ENCODE data around the gene TMOD1. TPM values are rescaled to one million over a fixed set of nuclear protein-coding genes. Genes with fewer than 3 reads are reported as not detected.

Gene TMOD1
- total and polyA plus RNA-seq, 5 donors from 2014 or later: 2.4 to 11.0 (median 3.7) TPM

GRCh38 chr9:97554566-97555075, 53.2 kb downstream of the TMOD1 start:
- DNase-seq (no peak), ATAC-seq (ENCODE audit: low read depth in 2 of 2) (no peak)
- Histone ChIP-seq H3K27me3 (ENCODE audit: control insufficient read depth, insufficient read depth, low read length) (peaks cover 3% of the 10 kb centered on the region), H3K36me3 (ENCODE audit: control insufficient read depth, insufficient read depth, low read length) (no peaks in the 10 kb centered on the region), H3K9me3 (ENCODE audit: control insufficient read depth in 2 of 2, low read length in 2 of 2) (no peaks in the 10 kb centered on the region), H3K4me3 (ENCODE audit: low read depth, low read length) (no peak overlapping the region), H3K4me1 (ENCODE audit: control insufficient read depth, insufficient read depth, low read length, poor library complexity, severe bottlenecking) (no peaks in the 10 kb centered on the region), H3K27ac (ENCODE audit: insufficient read depth, low read length, poor library complexity, severe bottlenecking) (no peak overlapping the region)
- Mint-ChIP-seq H3K9me3 (no peaks in the 10 kb centered on the region), H3K36me3 (no peaks in the 10 kb centered on the region), H3K4me1 (peaks cover 0 to 8% (median 5%) of the 10 kb centered on the region in 4 donors), H3K4me3 (no peak overlapping the region), H3K27ac (no peak overlapping the region), H3K27me3 (peaks cover 17% of the 10 kb centered on the region)

GRCh38 chr9:97555164-97555563, 53.7 kb downstream of the TMOD1 start:
- H3K27ac ChIP-seq (ENCODE audit: insufficient read depth, low read length, poor library complexity, severe bottlenecking): no peak overlapping the region
- Mint-ChIP-seq H3K27me3 (peaks cover 21% of the 10 kb centered on the region), H3K9me3 (no peaks in the 10 kb centered on the region), H3K4me1 (peaks cover 0 to 8% (median 5%) of the 10 kb centered on the region in 4 donors), H3K27ac (no peak overlapping the region), H3K36me3 (no peaks in the 10 kb centered on the region), H3K4me3 (no peak overlapping the region)
- no peaks in the 10 kb centered on the region for H3K9me3 ChIP-seq (ENCODE audit: control insufficient read depth in 2 of 2, low read length in 2 of 2)
- H3K27me3 ChIP-seq (ENCODE audit: control insufficient read depth, insufficient read depth, low read length): peaks cover 5% of the 10 kb centered on the region
- DNase-seq (no peak), ATAC-seq (ENCODE audit: low read depth in 2 of 2) (no peak)
- no peaks in the 10 kb centered on the region for H3K4me1 ChIP-seq (ENCODE audit: control insufficient read depth, insufficient read depth, low read length, poor library complexity, severe bottlenecking)
- no peak overlapping the region for H3K4me3 ChIP-seq (ENCODE audit: low read depth, low read length)
- H3K36me3 ChIP-seq (ENCODE audit: control insufficient read depth, insufficient read depth, low read length): no peaks in the 10 kb centered on the region

GRCh38 chr9:97556036-97556720, 54.7 kb downstream of the TMOD1 start:
- H3K4me3 ChIP-seq (ENCODE audit: low read depth, low read length): no peak overlapping the region
- H3K27me3 ChIP-seq (ENCODE audit: control insufficient read depth, insufficient read depth, low read length): peaks cover 6% of the 10 kb centered on the region
- no peaks in the 10 kb centered on the region for H3K9me3 Mint-ChIP-seq
- H3K27ac Mint-ChIP-seq: no peak overlapping the region
- no peak overlapping the region for H3K4me3 Mint-ChIP-seq
- H3K4me1 Mint-ChIP-seq: peaks cover 0 to 8% (median 5%) of the 10 kb centered on the region in 4 donors
- H3K9me3 ChIP-seq (ENCODE audit: control insufficient read depth in 2 of 2, low read length in 2 of 2): no peaks in the 10 kb centered on the region
- no peaks in the 10 kb centered on the region for H3K4me1 ChIP-seq (ENCODE audit: control insufficient read depth, insufficient read depth, low read length, poor library complexity, severe bottlenecking)
- no peak for ATAC-seq (ENCODE audit: low read depth in 2 of 2)
- H3K36me3 ChIP-seq (ENCODE audit: control insufficient read depth, insufficient read depth, low read length): no peaks in the 10 kb centered on the region
- no peak for DNase-seq
- no peaks in the 10 kb centered on the region for H3K36me3 Mint-ChIP-seq
- H3K27ac ChIP-seq (ENCODE audit: insufficient read depth, low read length, poor library complexity, severe bottlenecking): no peak overlapping the region
- H3K27me3 Mint-ChIP-seq: peaks cover 21% of the 10 kb centered on the region

- Mint-ChIP-seq H3K4me3 (no peak overlapping the region), H3K27me3 (peaks cover 24% of the 10 kb centered on the region)
- no peak for ATAC-seq (ENCODE audit: low read depth in 2 of 2)
Measured at GRCh38 chr9:97556721-97557605, 55.5 kb downstream of the TMOD1 start.

GRCh38 chr9:97557606-97558095, 56.2 kb downstream of the TMOD1 start:
- Mint-ChIP-seq H3K4me3 (no peak overlapping the region), H3K36me3 (no peaks in the 10 kb centered on the region), H3K9me3 (no peaks in the 10 kb centered on the region), H3K27ac (no peak overlapping the region), H3K27me3 (peaks cover 17% of the 10 kb centered on the region), H3K4me1 (peaks cover 0 to 8% (median 5%) of the 10 kb centered on the region in 4 donors)
- Histone ChIP-seq H3K27me3 (ENCODE audit: control insufficient read depth, insufficient read depth, low read length) (peaks cover 2% of the 10 kb centered on the region), H3K27ac (ENCODE audit: insufficient read depth, low read length, poor library complexity, severe bottlenecking) (no peak overlapping the region), H3K4me1 (ENCODE audit: control insufficient read depth, insufficient read depth, low read length, poor library complexity, severe bottlenecking) (no peaks in the 10 kb centered on the region), H3K9me3 (ENCODE audit: control insufficient read depth in 2 of 2, low read length in 2 of 2) (no peaks in the 10 kb centered on the region), H3K36me3 (ENCODE audit: control insufficient read depth, insufficient read depth, low read length) (no peaks in the 10 kb centered on the region), H3K4me3 (ENCODE audit: low read depth, low read length) (no peak overlapping the region)
- no peak for ATAC-seq (ENCODE audit: low read depth in 2 of 2)
- DNase-seq: no peak

More at GRCh38 chr9:97556721-97557605, 55.5 kb downstream of the TMOD1 start:
- Histone ChIP-seq H3K4me3 (ENCODE audit: low read depth, low read length) (no peak overlapping the region), H3K27ac (ENCODE audit: insufficient read depth, low read length, poor library complexity, severe bottlenecking) (no peak overlapping the region), H3K36me3 (ENCODE audit: control insufficient read depth, insufficient read depth, low read length) (no peaks in the 10 kb centered on the region), H3K27me3 (ENCODE audit: control insufficient read depth, insufficient read depth, low read length) (peaks cover 2% of the 10 kb centered on the region), H3K4me1 (ENCODE audit: control insufficient read depth, insufficient read depth, low read length, poor library complexity, severe bottlenecking) (no peaks in the 10 kb centered on the region), H3K9me3 (ENCODE audit: control insufficient read depth in 2 of 2, low read length in 2 of 2) (no peaks in the 10 kb centered on the region)
- DNase-seq: no peak
- no peaks in the 10 kb centered on the region for H3K9me3 Mint-ChIP-seq
- no peaks in the 10 kb centered on the region for H3K36me3 Mint-ChIP-seq
- peaks cover 0 to 8% (median 5%) of the 10 kb centered on the region in 4 donors for H3K4me1 Mint-ChIP-seq
- H3K27ac Mint-ChIP-seq: no peak overlapping the region

- DNase-seq (peak in 1 of 3 donors; percentile 26), ATAC-seq (ENCODE audit: low read depth in 2 of 2) (no peak)
- Mint-ChIP-seq H3K4me3 (peak overlapping the region in 1 of 4 donors; percentile 21), H3K27me3 (peaks cover 13% of the 10 kb centered on the region), H3K27ac (peak overlapping the region in 1 of 3 donors; percentile 7), H3K36me3 (no peaks in the 10 kb centered on the region), H3K9me3 (no peaks in the 10 kb centered on the region), H3K4me1 (peaks cover 0 to 8% (median 5%) of the 10 kb centered on the region in 4 donors)
- H3K36me3 ChIP-seq (ENCODE audit: control insufficient read depth, insufficient read depth, low read length): no peaks in the 10 kb centered on the region
- no peak overlapping the region for H3K27ac ChIP-seq (ENCODE audit: insufficient read depth, low read length, poor library complexity, severe bottlenecking)
- no peaks in the 10 kb centered on the region for H3K4me1 ChIP-seq (ENCODE audit: control insufficient read depth, insufficient read depth, low read length, poor library complexity, severe bottlenecking)
- H3K9me3 ChIP-seq (ENCODE audit: control insufficient read depth in 2 of 2, low read length in 2 of 2): no peaks in the 10 kb centered on the region
- H3K4me3 ChIP-seq (ENCODE audit: low read depth, low read length): no peak overlapping the region
- H3K27me3 ChIP-seq (ENCODE audit: control insufficient read depth, insufficient read depth, low read length): peaks cover 2% of the 10 kb centered on the region
Measured at GRCh38 chr9:97558701-97559101, 57.2 kb downstream of the TMOD1 start.

- peaks cover 0 to 8% (median 5%) of the 10 kb centered on the region in 4 donors for H3K4me1 Mint-ChIP-seq
- H3K9me3 Mint-ChIP-seq: no peaks in the 10 kb centered on the region
- Histone ChIP-seq H3K36me3 (ENCODE audit: control insufficient read depth, insufficient read depth, low read length) (no peaks in the 10 kb centered on the region), H3K27ac (ENCODE audit: insufficient read depth, low read length, poor library complexity, severe bottlenecking) (no peak overlapping the region), H3K27me3 (ENCODE audit: control insufficient read depth, insufficient read depth, low read length) (peaks cover 2% of the 10 kb centered on the region), H3K4me1 (ENCODE audit: control insufficient read depth, insufficient read depth, low read length, poor library complexity, severe bottlenecking) (no peaks in the 10 kb centered on the region), H3K4me3 (ENCODE audit: low read depth, low read length) (no peak overlapping the region), H3K9me3 (ENCODE audit: control insufficient read depth in 2 of 2, low read length in 2 of 2) (no peaks in the 10 kb centered on the region)
- DNase-seq: peak in 1 of 3 donors; percentile 39
- H3K4me3 Mint-ChIP-seq: peak overlapping the region in 1 of 4 donors; percentile 21
- no peak for ATAC-seq (ENCODE audit: low read depth in 2 of 2)
- peak overlapping the region in 1 of 3 donors; percentile 7 for H3K27ac Mint-ChIP-seq
- peaks cover 13% of the 10 kb centered on the region for H3K27me3 Mint-ChIP-seq
- H3K36me3 Mint-ChIP-seq: no peaks in the 10 kb centered on the region
Measured at GRCh38 chr9:97559111-97559514, 57.6 kb downstream of the TMOD1 start.
